HEK293 (cell line): Measurements from ENCODE around the gene MAP7.

ENCODE experiments used
- CTCF ChIA-PET: fragments of 350-600 bp; formaldehyde crosslinking; extraction: SDS; loops from one replicate; lab custom pipeline; 2021; ENCODE audit warnings: antibody characterized with exemption; lab: Yijun Ruan, JAX
- POLR2A ChIA-PET: fragments of 300-600 bp; formaldehyde crosslinking; extraction: SDS; loops from one replicate; lab custom pipeline; 2020; ENCODE audit warnings: antibody characterized with exemption, inconsistent platforms; lab: Yijun Ruan, JAX
- H3K27ac ChIP-seq: fragments of 200-500 bp; sonication (Bioruptor generic); 2 replicates; pipeline ENCODE4 v1.5.1; 2014; ENCODE audit warnings: low read depth, low read length, control low read depth, inconsistent platforms; ENCODE audit errors: extremely low read depth
- H3K36me3 ChIP-seq, 2 experiments: fragments of 200-500 bp in 1 of 2; sonication (Bioruptor generic) in 1 of 2; 1 replicate in 1 of 2; 2 replicates in 1 of 2; pipeline ENCODE4 v1.5.1; 2014 to 2017; ENCODE audit warnings: inconsistent platforms in 2 of 2, low read length in 2 of 2; ENCODE audit not compliant: control insufficient read depth in 2 of 2, insufficient read depth in 1 of 2
- H3K4me1 ChIP-seq: fragments of 200-500 bp; sonication (Bioruptor generic); 2 replicates; pipeline ENCODE4 v1.5.1; 2014; ENCODE audit warnings: mild to moderate bottlenecking, low read length, inconsistent platforms; ENCODE audit not compliant: control insufficient read depth, insufficient read depth
- H3K4me3 ChIP-seq: 2 replicates; pipeline ENCODE4 v1.5.1; 2011; ENCODE audit warnings: low read depth, mild to moderate bottlenecking, control low read depth, low read length, moderate library complexity
- H3K9me3 ChIP-seq: fragments of 200-500 bp; sonication (Bioruptor generic); 2 replicates; pipeline ENCODE4 v1.5.1; 2014; ENCODE audit warnings: low read depth, low read length, inconsistent platforms; ENCODE audit not compliant: control insufficient read depth, insufficient read depth
- GLI4 ChIP-seq: fragments of 450-650 bp; formaldehyde crosslinking; IDR thresholded peaks from 2 replicates; pipeline ENCODE4 v1.5.1; 2016; ENCODE audit warnings: missing biosample characterization, missing genetic modification characterization
- INSM2 ChIP-seq: fragments of 450-650 bp; formaldehyde crosslinking; IDR thresholded peaks from 2 replicates; pipeline ENCODE4 v1.5.1; 2016; ENCODE audit warnings: missing biosample characterization, missing genetic modification characterization
- KLF7 ChIP-seq: fragments of 450-650 bp; formaldehyde crosslinking; IDR thresholded peaks from 2 replicates; pipeline ENCODE4 v1.5.1; 2016; ENCODE audit warnings: missing biosample characterization, missing genetic modification characterization, borderline replicate concordance
- SP3 ChIP-seq: fragments of 450-650 bp; formaldehyde crosslinking; IDR thresholded peaks from 2 replicates; pipeline ENCODE4 v1.5.1; 2016; ENCODE audit warnings: missing biosample characterization, missing genetic modification characterization
- ZBTB1 ChIP-seq: fragments of 450-650 bp; formaldehyde crosslinking; IDR thresholded peaks from 2 replicates; pipeline ENCODE4 v1.5.1; 2016; ENCODE audit warnings: missing biosample characterization, missing genetic modification characterization
- ZEB2 ChIP-seq: fragments of 450-650 bp; formaldehyde crosslinking; IDR thresholded peaks from 2 replicates; pipeline ENCODE4 v1.5.1; 2016; ENCODE audit warnings: missing biosample characterization, missing genetic modification characterization
- ZFP37 ChIP-seq: fragments of 450-650 bp; formaldehyde crosslinking; IDR thresholded peaks from 2 replicates; pipeline ENCODE4 v1.5.1; 2016; ENCODE audit warnings: missing biosample characterization, missing genetic modification characterization
- ZFP41 ChIP-seq: fragments of 450-650 bp; formaldehyde crosslinking; IDR thresholded peaks from 2 replicates; pipeline ENCODE4 v1.5.1; 2016; ENCODE audit warnings: missing biosample characterization, missing genetic modification characterization, borderline replicate concordance
- ZNF146 ChIP-seq: fragments of 450-650 bp; formaldehyde crosslinking; IDR thresholded peaks from 2 replicates; pipeline ENCODE4 v1.5.1; 2016; ENCODE audit warnings: missing biosample characterization, missing genetic modification characterization
- ZNF350 ChIP-seq: fragments of 450-650 bp; formaldehyde crosslinking; IDR thresholded peaks from 2 replicates; pipeline ENCODE4 v1.5.0; 2017; ENCODE audit warnings: missing biosample characterization, mild to moderate bottlenecking, missing genetic modification characterization
- ZNF394 ChIP-seq: fragments of 450-650 bp; formaldehyde crosslinking; IDR thresholded peaks from 2 replicates; pipeline ENCODE4 v1.5.1; 2016; ENCODE audit warnings: missing biosample characterization, missing genetic modification characterization, mild to moderate bottlenecking, moderate library complexity, borderline replicate concordance
- ZNF518A ChIP-seq: fragments of 450-650 bp; formaldehyde crosslinking; conservative IDR thresholded peaks from 2 replicates; pipeline ENCODE4 v1.5.1; 2016; ENCODE audit warnings: low read depth, missing biosample characterization, missing genetic modification characterization
- ZNF548 ChIP-seq: fragments of 450-650 bp; formaldehyde crosslinking; IDR thresholded peaks from 2 replicates; pipeline ENCODE4 v1.5.1; 2016; ENCODE audit warnings: missing biosample characterization, missing genetic modification characterization
- ZNF571 ChIP-seq: fragments of 450-650 bp; formaldehyde crosslinking; IDR thresholded peaks from 2 replicates; pipeline ENCODE4 v1.5.0; 2017; ENCODE audit warnings: missing biosample characterization, missing genetic modification characterization
- ZNF707 ChIP-seq: fragments of 450-650 bp; formaldehyde crosslinking; IDR thresholded peaks from 2 replicates; pipeline ENCODE4 v1.5.1; 2016; ENCODE audit warnings: missing biosample characterization, missing genetic modification characterization
- ZNF747 ChIP-seq: fragments of 450-650 bp; formaldehyde crosslinking; IDR thresholded peaks from 2 replicates; pipeline ENCODE4 v1.5.1; 2016; ENCODE audit warnings: missing biosample characterization, missing genetic modification characterization
- ZNF843 ChIP-seq: fragments of 450-650 bp; formaldehyde crosslinking; IDR thresholded peaks from 2 replicates; pipeline ENCODE4 v1.5.1; 2016; ENCODE audit warnings: missing biosample characterization, missing genetic modification characterization

The MAP7 gene

GRCh38 chr6:136538836-136539235, 11.4 kb downstream of the MAP7 start (continued):
- TF ChIP-seq ZNF707 (tag by site-specific recombination) (no peak), ZFP41 (tag by site-specific recombination) (no peak), ZEB2 (tag by site-specific recombination) (no peak), INSM2 (no peak), ZNF518A (tag by site-specific recombination) (no peak), SP3 (tag by site-specific recombination) (no peak)

- Histone ChIP-seq H3K4me1 (peaks cover 8% of the 10 kb centered on the region), H3K36me3 (peaks cover 0 to 3% of the 10 kb centered on the region in 2 experiments; a peak in 1 of 3 replicates), H3K27ac (no peak overlapping the region), H3K4me3 (no peak overlapping the region), H3K9me3 (no peaks in the 10 kb centered on the region)
- no peak for TF ChIP-seq ZNF843
- no peak for TF ChIP-seq ZNF548 (tag by site-specific recombination)
- no peak for TF ChIP-seq ZNF747 (tag by site-specific recombination)
- no peak for TF ChIP-seq ZNF707 (tag by site-specific recombination)
- peak; percentile 93 for TF ChIP-seq ZNF146 (tag by site-specific recombination)
- CTCF ChIA-PET, result interaction anchor here (1.3 to 2.2 kb wide), 3 partner anchors 11 to 14 kb away, joined by 3 to 7 read pairs (median 3); partner anchors contain the start of gene MAP7
- POLR2A ChIA-PET, result no interaction called here
Measured at GRCh38 chr6:136535880-136536650, 14.2 kb downstream of the MAP7 start.

GRCh38 chr6:136535017-136535765, 15.0 kb downstream of the MAP7 start:
- H3K4me3 ChIP-seq, result no peak overlapping the region
- H3K4me1 ChIP-seq, result peaks cover 5% of the 10 kb centered on the region
- POLR2A ChIA-PET, result no interaction called here
- H3K27ac ChIP-seq, result no peak overlapping the region
- CTCF ChIA-PET, result interaction anchor here (1.5 kb wide), 1 partner anchor 15 kb away, joined by 3 read pairs; the partner anchor contains the start of gene MAP7
- H3K36me3 ChIP-seq, result peaks cover 0 to 3% of the 10 kb centered on the region in 2 experiments; a peak in 1 of 3 replicates
- no peaks in the 10 kb centered on the region for H3K9me3 ChIP-seq
- TF ChIP-seq GLI4 (no peak), ZNF350 (tag by site-specific recombination) (no peak), ZFP37 (tag by site-specific recombination) (no peak), KLF7 (no peak), ZNF571 (tag by site-specific recombination) (no peak), ZNF394 (tag by site-specific recombination) (no peak), ZBTB1 (tag by site-specific recombination) (no peak)
- TF ChIP-seq, all 188 proteins: peak for 0
